Stomach (tissue), 9 donors: Measurements from ENCODE around the gene SYNJ1. TPM values are rescaled to one million over a fixed set of nuclear protein-coding genes. Genes with fewer than 3 reads are reported as not detected.

Experiments used
- DNase-seq, 2 donors: peaks; one replicate each; pipeline versions ENCODE4 v3.0.0 to v3.0.0-alpha.2; 2013 to 2019
- H3K27ac ChIP-seq, 5 donors: fragments of 200-600 bp in 4 of 5; sonication (generic) in 4 of 5; one replicate each; pipeline ENCODE4 v1.5.1; 2013 to 2019; ENCODE audit warnings: mild to moderate bottlenecking in 1 of 5, moderate library complexity in 1 of 5
- H3K27me3 ChIP-seq, 3 donors: fragments of 200-600 bp; sonication (generic); one replicate each; pipeline ENCODE4 v1.5.1; 2017 to 2019; ENCODE audit warnings: mixed run types in 1 of 3
- H3K36me3 ChIP-seq, 4 donors: fragments of 200-600 bp; sonication (generic); 1 replicate in 3 of 4; 2 replicates in 1 of 4; pipeline ENCODE4 v1.5.1; 2016 to 2019
- H3K4me1 ChIP-seq, 4 donors: fragments of 200-600 bp; sonication (generic); one replicate each; pipeline ENCODE4 v1.5.1; 2016 to 2019
- H3K4me3 ChIP-seq, 4 donors: fragments of 200-600 bp; sonication (generic) in 3 of 4; one replicate each; pipeline ENCODE4 v1.5.1; 2016 to 2019; ENCODE audit warnings: mild to moderate bottlenecking in 1 of 4
- H3K9me3 ChIP-seq, 4 donors: fragments of 200-600 bp; sonication (generic); one replicate each; pipeline ENCODE4 v1.5.1; 2016 to 2019
- EP300 ChIP-seq: sonication (generic); formaldehyde crosslinking; IDR thresholded peaks from one replicate; pipeline ENCODE4 v1.6.1; 2017; ENCODE audit warnings: antibody characterized with exemption
- POLR2A ChIP-seq, 4 donors: fragments of 450-650 bp; IDR thresholded peaks; one replicate each; pipeline ENCODE4 v1.6.1; 2016; ENCODE audit warnings: antibody characterized with exemption in 4 of 4, control low read depth in 2 of 4, mild to moderate bottlenecking in 1 of 4, moderate library complexity in 1 of 4
- POLR2AphosphoS5 ChIP-seq, 3 donors: sonication (generic); formaldehyde crosslinking; IDR thresholded peaks; one replicate each; pipeline ENCODE4 v1.6.1; 2016; ENCODE audit warnings: antibody characterized with exemption in 3 of 3
- WGBS, 5 donors: extraction: QIAGEN DNeasy Blood & Tissue Kit in 3 of 5; methylation state at CpG; one replicate each; pipeline versions ENCODE4 v1.1.5 to v1.1.7; 2013 to 2018; 5-methylcytosine and 5-hydroxymethylcytosine counted together
- intact Hi-C: fragments of 100-400 bp; cut with DNase I; formaldehyde crosslinking; loops from one replicate; pipeline ENCODE4 v1.15.1; 2023; ENCODE audit warnings: low total_unique reads
- polyA plus RNA-seq, 3 donors: library from polyadenylated mRNA; stranded (reverse); fragments of 200-250 nt; gene quantifications; one replicate each; pipeline ENCODE4 v1.2.3, GENCODE V29; 2013
- total RNA-seq, 5 donors: library from RNA; depleted of rRNA; stranded (reverse); fragments of >200 nt; gene quantifications; one replicate each; pipeline versions ENCODE4 v1.1.0 to v1.2.3, GENCODE V29; 2014 to 2016
- TF ChIP-seq, protein P1 (sequence below), 7 experiments: fragments of 450-650 bp in 4 of 7; fragments of 200-600 bp in 3 of 7; sonication (generic) in 3 of 7; IDR thresholded peaks; one replicate each; pipeline ENCODE4 v1.5.1; 2016 to 2019; ENCODE audit warnings: antibody characterized with exemption in 7 of 7, control low read depth in 2 of 7, mild to moderate bottlenecking in 1 of 7
- donor health status: healthy with polysubstance abuse.
- donor health status: Bipolar disorder and iron deficiency.
- donor health status: healthy.

SYNJ1 gene
- total and polyA plus RNA-seq, 8 donors = 0.89 to 245 (median 6.0) TPM

DNA sequence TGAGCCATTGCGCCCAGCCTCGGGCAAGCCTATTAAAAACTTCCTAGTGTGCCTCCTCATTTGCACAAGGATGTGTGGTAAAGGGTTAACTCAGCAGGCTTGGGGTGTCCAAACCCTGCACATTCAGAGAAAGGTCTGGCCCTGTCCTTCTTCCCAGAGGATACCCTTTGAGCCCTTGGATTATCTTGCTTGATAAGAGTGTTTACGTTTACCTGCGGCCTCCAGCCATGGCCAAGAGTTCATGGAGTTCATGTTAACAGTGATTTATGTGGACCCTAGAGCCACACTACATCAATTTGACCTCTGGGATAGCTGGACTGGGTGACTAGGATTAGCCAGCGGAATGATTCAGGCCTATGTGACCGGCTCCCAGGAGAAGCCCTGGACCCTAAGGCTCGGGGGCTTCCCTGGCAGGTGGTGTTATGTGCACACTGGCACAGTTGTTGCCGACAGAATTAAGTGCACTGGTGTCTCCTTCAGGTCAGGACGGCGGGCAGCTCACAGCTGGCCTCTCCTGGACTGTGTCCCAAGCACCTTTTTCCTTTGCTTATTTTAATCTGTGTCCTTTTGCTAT is 134.8 kb downstream of the SYNJ1 start:
- DNase-seq = no peak
- intact Hi-C loops = no loop called here
- H3K36me3 ChIP-seq = peaks cover 0 to 8% (median 0%) of the 10 kb centered on the region in 4 donors

GRCh38 chr21:32590130-32590529 is 137.7 kb downstream of the SYNJ1 start:
- DNase-seq = no peak
- Histone ChIP-seq H3K4me3 (no peak overlapping the region), H3K27ac (no peak overlapping the region), H3K9me3 (no peaks in the 10 kb centered on the region), H3K4me1 (peaks cover 0 to 9% (median 7%) of the 10 kb centered on the region in 4 donors), H3K27me3 (no peaks in the 10 kb centered on the region), H3K36me3 (peaks cover 0 to 8% (median 0%) of the 10 kb centered on the region in 4 donors)
- intact Hi-C loops = no loop called here
- TF ChIP-seq, protein P1, sequence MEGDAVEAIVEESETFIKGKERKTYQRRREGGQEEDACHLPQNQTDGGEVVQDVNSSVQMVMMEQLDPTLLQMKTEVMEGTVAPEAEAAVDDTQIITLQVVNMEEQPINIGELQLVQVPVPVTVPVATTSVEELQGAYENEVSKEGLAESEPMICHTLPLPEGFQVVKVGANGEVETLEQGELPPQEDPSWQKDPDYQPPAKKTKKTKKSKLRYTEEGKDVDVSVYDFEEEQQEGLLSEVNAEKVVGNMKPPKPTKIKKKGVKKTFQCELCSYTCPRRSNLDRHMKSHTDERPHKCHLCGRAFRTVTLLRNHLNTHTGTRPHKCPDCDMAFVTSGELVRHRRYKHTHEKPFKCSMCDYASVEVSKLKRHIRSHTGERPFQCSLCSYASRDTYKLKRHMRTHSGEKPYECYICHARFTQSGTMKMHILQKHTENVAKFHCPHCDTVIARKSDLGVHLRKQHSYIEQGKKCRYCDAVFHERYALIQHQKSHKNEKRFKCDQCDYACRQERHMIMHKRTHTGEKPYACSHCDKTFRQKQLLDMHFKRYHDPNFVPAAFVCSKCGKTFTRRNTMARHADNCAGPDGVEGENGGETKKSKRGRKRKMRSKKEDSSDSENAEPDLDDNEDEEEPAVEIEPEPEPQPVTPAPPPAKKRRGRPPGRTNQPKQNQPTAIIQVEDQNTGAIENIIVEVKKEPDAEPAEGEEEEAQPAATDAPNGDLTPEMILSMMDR (IDR thresholded peaks at IDR 0.05) = no peak
- no peak for TF ChIP-seq POLR2AphosphoS5 (IDR thresholded peaks at IDR 0.05)
- TF ChIP-seq EP300 = no peak
- TF ChIP-seq POLR2A (IDR thresholded peaks at IDR 0.05) = no peak
- WGBS, 5 donors = 81 to 89% (median 85%) methylated on average over 4 of the region's 4 CpGs

More for the DNA sequence above, 134.8 kb downstream of the SYNJ1 start:
- TF ChIP-seq POLR2AphosphoS5 (IDR thresholded peaks at IDR 0.05) (no peak), EP300 (no peak), POLR2A (IDR thresholded peaks at IDR 0.05) (no peak)
- TF ChIP-seq, protein P1 (IDR thresholded peaks at IDR 0.05) = no peak
- Histone ChIP-seq H3K27ac (no peak overlapping the region), H3K9me3 (no peaks in the 10 kb centered on the region), H3K4me3 (no peak overlapping the region), H3K4me1 (peaks cover 0 to 9% (median 7%) of the 10 kb centered on the region in 4 donors), H3K27me3 (no peaks in the 10 kb centered on the region)
- WGBS, 5 donors = 27 to 39% (median 29%) methylated on average over 10 of the region's 10 CpGs

GRCh38 chr21:32587651-32588050 is 140.2 kb downstream of the SYNJ1 start:
- Histone ChIP-seq H3K9me3 (no peaks in the 10 kb centered on the region), H3K27me3 (no peaks in the 10 kb centered on the region), H3K4me3 (no peak overlapping the region), H3K27ac (no peak overlapping the region), H3K36me3 (peaks cover 0 to 8% (median 0%) of the 10 kb centered on the region in 4 donors), H3K4me1 (no peaks in the 10 kb centered on the region)
- TF ChIP-seq POLR2AphosphoS5 (IDR thresholded peaks at IDR 0.05) = no peak
- TF ChIP-seq, protein P1 (IDR thresholded peaks at IDR 0.05) = no peak
- 93 to 96% (median 96%) methylated on average over 5 of the region's 5 CpGs for WGBS, 5 donors
- intact Hi-C loops = no loop called here
- no peak for DNase-seq

DNA sequence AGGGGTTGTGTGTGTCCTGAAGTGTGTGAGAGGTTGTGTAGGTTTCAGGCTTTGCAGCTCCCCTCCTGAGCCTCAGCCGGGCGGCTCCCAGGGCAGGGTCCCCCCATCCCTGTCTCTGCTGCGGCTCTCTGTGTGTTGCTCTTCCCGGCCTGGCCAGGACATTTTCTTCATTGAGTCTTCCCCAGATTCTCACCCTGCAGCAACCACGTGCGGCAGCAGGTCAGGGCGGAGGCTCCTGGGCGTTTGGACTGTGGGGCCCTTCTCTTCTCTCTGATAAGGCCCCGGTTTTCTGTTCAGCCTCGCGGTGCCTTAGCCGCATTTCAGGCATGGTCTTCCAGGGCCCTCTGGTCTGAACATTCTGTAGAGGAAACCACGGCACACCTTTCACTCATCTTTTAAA is 140.7 kb downstream of the SYNJ1 start:
- TF ChIP-seq, protein P1 (IDR thresholded peaks at IDR 0.05) = no peak
- TF ChIP-seq EP300 (no peak), POLR2AphosphoS5 (IDR thresholded peaks at IDR 0.05) (no peak)
- no peaks in the 10 kb centered on the region for H3K27me3 ChIP-seq
- H3K36me3 ChIP-seq = peaks cover 0 to 8% (median 0%) of the 10 kb centered on the region in 4 donors
- H3K27ac ChIP-seq = no peak overlapping the region
- no peaks in the 10 kb centered on the region for H3K9me3 ChIP-seq
- no peak overlapping the region for H3K4me3 ChIP-seq
- 39 to 62% (median 47%) methylated on average over 13 of the region's 13 CpGs for WGBS, 5 donors
- DNase-seq = peak in 1 of 2 donors; percentile 25
- intact Hi-C loops = no loop called here
- H3K4me1 ChIP-seq = no peaks in the 10 kb centered on the region
